H1 (cell line): ENCODE data around the gene RIN1. TPM values are rescaled to one million over a fixed set of nuclear protein-coding genes. Genes with fewer than 3 reads are reported as not detected.

Experiments
- CTCF ChIA-PET: fragments of 300-600 bp; sonication (Branson Sonifier 250); formaldehyde crosslinking; loops from one replicate; lab custom pipeline; 2021; ENCODE audit not compliant: partially characterized antibody; lab: Charles Lee
- POLR2A ChIA-PET: fragments of 300-600 bp; sonication (Branson Sonifier 250); formaldehyde crosslinking; loops from one replicate; lab custom pipeline; 2021; ENCODE audit warnings: inconsistent platforms; ENCODE audit not compliant: partially characterized antibody; lab: Charles Lee
- DNase-seq, 2 experiments: peaks; one replicate each; pipeline versions ENCODE4 v3.0.0 to v3.0.0-alpha.2; 2010 to 2022; ENCODE audit warnings: low spot score in 2 of 2, low read depth in 1 of 2, mixed read lengths in 1 of 2
- FAIRE-seq: peaks from 2 replicates; lab custom pipeline; 2011; peaks lifted over from hg19 to GRCh38; lab: Jason Lieb, UNC
- H2AFZ ChIP-seq: 2 replicates; pipeline ENCODE4 v1.8.1; 2012; ENCODE audit warnings: low read length, inconsistent platforms
- H2AK5ac ChIP-seq: 2 replicates; pipeline ENCODE4 v1.6.1; 2013; ENCODE audit warnings: low read depth, low read length
- H2BK120ac ChIP-seq: replicated peaks from 2 replicates; pipeline ENCODE3; 2013; ENCODE audit warnings: low read depth, low read length, inconsistent platforms
- H2BK12ac ChIP-seq: 2 replicates; pipeline ENCODE4 v1.6.1; 2013; ENCODE audit warnings: low read depth, low read length
- H2BK15ac ChIP-seq: 2 replicates; pipeline ENCODE4 v1.6.1; 2013; ENCODE audit warnings: low read length
- H2BK20ac ChIP-seq: 2 replicates; pipeline ENCODE4 v1.6.1; 2013; ENCODE audit warnings: low read length
- H2BK5ac ChIP-seq: 2 replicates; pipeline ENCODE4 v1.6.1; 2013; ENCODE audit warnings: low read depth, low read length
- H3K14ac ChIP-seq: 2 replicates; pipeline ENCODE4 v1.6.1; 2013; ENCODE audit warnings: inconsistent platforms; ENCODE audit not compliant: insufficient read length
- H3K18ac ChIP-seq: 2 replicates; pipeline ENCODE4 v1.6.1; 2013; ENCODE audit warnings: low read length; ENCODE audit errors: extremely low read depth
- H3K23ac ChIP-seq: 2 replicates; pipeline ENCODE4 v1.6.1; 2013; ENCODE audit warnings: inconsistent platforms; ENCODE audit not compliant: insufficient read length
- H3K23me2 ChIP-seq: 2 replicates; pipeline ENCODE4 v1.6.1; 2013; ENCODE audit warnings: low read depth, low read length
- H3K27ac ChIP-seq: 2 replicates; pipeline ENCODE4 v1.6.1; 2011; ENCODE audit warnings: low read depth, low read length, inconsistent platforms
- H3K27me3 ChIP-seq, 4 experiments: replicated peaks in 1 of 4; 1 replicate in 1 of 4; 2 replicates in 3 of 4; pipeline versions ENCODE4 v1.6.1 to v1.8.1; 2011 to 2013; ENCODE audit warnings: low read length in 3 of 4, mild to moderate bottlenecking in 3 of 4, inconsistent platforms in 2 of 4, mixed read lengths in 2 of 4, moderate library complexity in 1 of 4; ENCODE audit not compliant: control insufficient read depth in 3 of 4, insufficient read depth in 3 of 4; ENCODE audit errors: extremely low read depth in 1 of 4
- H3K36me3 ChIP-seq, 4 experiments: 2 replicates each; pipeline versions ENCODE4 v1.6.1 to v1.8.1; 2011 to 2013; ENCODE audit warnings: mild to moderate bottlenecking in 4 of 4, low read length in 3 of 4, moderate library complexity in 2 of 4, control low read depth in 1 of 4, inconsistent platforms in 1 of 4; ENCODE audit not compliant: insufficient read depth in 4 of 4, control insufficient read depth in 2 of 4
- H3K4ac ChIP-seq: replicated peaks from 2 replicates; pipeline ENCODE3; 2013; ENCODE audit warnings: low read length, low read depth, mixed read lengths, inconsistent platforms; ENCODE audit not compliant: insufficient read length
- H3K4me1 ChIP-seq, 4 experiments: replicated peaks in 1 of 4; 1 replicate in 1 of 4; 2 replicates in 3 of 4; pipeline versions ENCODE4 v1.6.1 to v1.8.1; 2011 to 2013; ENCODE audit warnings: low read length in 3 of 4, inconsistent platforms in 2 of 4, mixed read lengths in 1 of 4; ENCODE audit not compliant: insufficient read depth in 4 of 4, control insufficient read depth in 3 of 4
- H3K4me2 ChIP-seq, 2 experiments: 2 replicates each; pipeline versions ENCODE4 v1.6.1 to v1.8.1; 2011 to 2013; ENCODE audit warnings: low read depth in 2 of 2, low read length in 2 of 2, control low read depth in 1 of 2, inconsistent platforms in 1 of 2, mild to moderate bottlenecking in 1 of 2; ENCODE audit not compliant: insufficient read depth in 1 of 2
- H3K4me3 ChIP-seq, 4 experiments: fragments of 200-600, 300-600 bp in 1 of 4; sonication (generic), shearing (Covaris generic), sonication (Bioruptor Twin) in 1 of 4; 2 replicates each; pipeline versions ENCODE4 v1.5.1 to v1.8.1; 2011 to 2016; ENCODE audit warnings: low read length in 4 of 4, low read depth in 3 of 4, control low read depth in 2 of 4, inconsistent platforms in 2 of 4, mild to moderate bottlenecking in 2 of 4, mixed read lengths in 1 of 4, moderate library complexity in 1 of 4; ENCODE audit not compliant: insufficient read depth in 2 of 4; ENCODE audit errors: extremely low read depth in 1 of 4
- H3K56ac ChIP-seq: replicated peaks from 2 replicates; pipeline ENCODE3; 2013; ENCODE audit warnings: low read depth, mild to moderate bottlenecking, mixed read lengths, low read length, inconsistent platforms; ENCODE audit not compliant: insufficient read length
- H3K79me1 ChIP-seq: 2 replicates; pipeline ENCODE4 v1.6.1; 2013; ENCODE audit warnings: low read depth, low read length, control low read depth
- H3K79me2 ChIP-seq, 2 experiments: 2 replicates each; pipeline versions ENCODE4 v1.6.1 to v1.8.1; 2012 to 2013; ENCODE audit warnings: low read length in 2 of 2, mild to moderate bottlenecking in 2 of 2, inconsistent platforms in 1 of 2; ENCODE audit not compliant: insufficient read depth in 2 of 2, control insufficient read depth in 1 of 2
- H3K9ac ChIP-seq, 4 experiments: replicated peaks in 1 of 4; 1 replicate in 1 of 4; 2 replicates in 3 of 4; pipeline versions ENCODE4 v1.6.1 to v1.8.1; 2011 to 2013; ENCODE audit warnings: low read depth in 3 of 4, low read length in 3 of 4, control low read depth in 2 of 4, mild to moderate bottlenecking in 2 of 4, moderate library complexity in 2 of 4, inconsistent platforms in 1 of 4; ENCODE audit errors: extremely low read depth in 1 of 4
- H3K9me3 ChIP-seq, 2 experiments: 2 replicates each; pipeline versions ENCODE4 v1.6.1 to v1.8.1; 2012 to 2013; ENCODE audit warnings: mild to moderate bottlenecking in 2 of 2, moderate library complexity in 2 of 2, control low read depth in 1 of 2, inconsistent platforms in 1 of 2, low read depth in 1 of 2, low read length in 1 of 2, mixed read lengths in 1 of 2; ENCODE audit not compliant: insufficient read depth in 2 of 2
- H4K20me1 ChIP-seq, 2 experiments: replicated peaks in 1 of 2; 2 replicates each; pipeline versions ENCODE3 to v1.8.1; 2011 to 2013; ENCODE audit warnings: inconsistent platforms in 2 of 2, low read length in 2 of 2, mild to moderate bottlenecking in 1 of 2; ENCODE audit not compliant: insufficient read depth in 2 of 2, control insufficient read depth in 1 of 2
- H4K5ac ChIP-seq: 2 replicates; pipeline ENCODE4 v1.6.1; 2013; ENCODE audit warnings: low read length, low read depth, mixed read lengths, inconsistent platforms; ENCODE audit not compliant: insufficient read length
- H4K8ac ChIP-seq: 2 replicates; pipeline ENCODE4 v1.8.0; 2013; ENCODE audit warnings: mild to moderate bottlenecking, moderate library complexity, low read length, inconsistent platforms; ENCODE audit not compliant: insufficient read depth; ENCODE audit errors: extremely low read depth
- H4K91ac ChIP-seq: replicated peaks from 2 replicates; pipeline ENCODE3; 2013; ENCODE audit warnings: low read length, mixed read lengths, inconsistent platforms; ENCODE audit not compliant: insufficient read length
- NRF1 ChIP-seq: IDR thresholded peaks from 2 replicates; pipeline ENCODE4 v1.6.1; 2011; ENCODE audit warnings: mild to moderate bottlenecking, low read depth, low read length, improper control_type of control experiment
- POLR2A ChIP-seq, 2 experiments: IDR thresholded peaks; 1 replicate in 1 of 2; 2 replicates in 1 of 2; pipeline ENCODE4 v1.6.1; 2011; ENCODE audit warnings: low read depth in 2 of 2, low read length in 2 of 2, mild to moderate bottlenecking in 2 of 2; ENCODE audit errors: control extremely low read depth in 1 of 2
- POLR2AphosphoS5 ChIP-seq: IDR thresholded peaks from 2 replicates; pipeline ENCODE4 v1.6.1; 2011; ENCODE audit warnings: low read depth, low read length
- RBBP5 ChIP-seq: IDR thresholded peaks from 2 replicates; pipeline ENCODE4 v1.7.1; 2012; ENCODE audit warnings: low read depth, mild to moderate bottlenecking, inconsistent platforms, low read length, moderate library complexity, borderline replicate concordance
- TCF12 ChIP-seq: IDR thresholded peaks from 2 replicates; pipeline ENCODE4 v1.6.1; 2011; ENCODE audit warnings: low read depth, mild to moderate bottlenecking, low read length
- WGBS, 2 experiments: shearing (Covaris generic) in 1 of 2; methylation state at CpG; one replicate each; pipeline versions ENCODE4 v1.1.6 to v1.1.7; 2013 to 2015; ENCODE audit warnings: low lambda C conversion rate in 2 of 2, mixed read lengths in 2 of 2, inconsistent platforms in 1 of 2, low coverage in 1 of 2, missing lambda C conversion rate in 1 of 2; ENCODE audit not compliant: insufficient replicate concordance in 2 of 2, insufficient coverage in 1 of 2, insufficient read length in 1 of 2; ENCODE audit errors: extremely low coverage in 1 of 2, missing lambda C conversion rate in 1 of 2; 5-methylcytosine and 5-hydroxymethylcytosine counted together
- polyA plus RNA-seq, 7 experiments: library from polyadenylated mRNA; depleted of rRNA in 3 of 7; stranded (reverse) in 5 of 7; unstranded in 2 of 7; fragments of >200 nt in 5 of 7; fragments of 200-250 nt in 2 of 7; gene quantifications; 1 replicate in 5 of 7; 2 replicates in 1 of 7; 4 replicates in 1 of 7; pipeline versions ENCODE4 v1.2.1 to v1.2.3, GENCODE V29; 2011 to 2013; ENCODE audit warnings: missing spikeins in 2 of 7, mixed read lengths in 2 of 7
- total RNA-seq: library from RNA; stranded (reverse); fragmentation: NEBNext Ultra II Directional; extraction: Animal tissue kit (Norgen Biotek cat#: 25700); gene quantifications from 2 replicates; pipeline ENCODE4 v1.2.1, GENCODE V29; 2021
- TF ChIP-seq, protein P1 (sequence below): IDR thresholded peaks from 2 replicates; pipeline ENCODE4 v1.6.1; 2012; ENCODE audit warnings: inconsistent platforms

Gene RIN1
- total and polyA plus RNA-seq, 2 of the 8 experiments (the other 6 are each of a cell fraction or from before 2014, with no cell fraction given), result 2.5 to 5.4 TPM

- no peak overlapping the region for H2BK15ac ChIP-seq
- CTCF ChIA-PET, result interaction anchor here (0.6 to 3.0 kb wide), 5 partner anchors 11 to 49 kb away, joined by 3 to 14 read pairs (median 5); partner anchors contain the start of genes B4GAT1 and SLC29A2
- H2BK120ac ChIP-seq, result no peak overlapping the region
- H3K79me2 ChIP-seq, result no peaks in the 10 kb centered on the region
- no peaks in the 10 kb centered on the region for H3K23me2 ChIP-seq
- POLR2A ChIA-PET, result interaction anchor here (0.7 to 28.7 kb wide), 11 partner anchors 8 to 339 kb away, joined by 3 to 487 read pairs (median 6); partner anchors contain the start of genes B4GAT1, BRMS1, RAB1B and RIN1
- H3K14ac ChIP-seq, result no peak overlapping the region
- no peaks in the 10 kb centered on the region for H3K27me3 ChIP-seq
- H2AFZ ChIP-seq, result no peak overlapping the region
- no peak overlapping the region for H2BK12ac ChIP-seq
- DNase-seq (no peak), FAIRE-seq (no peak)
- H3K9ac ChIP-seq, result no peak overlapping the region
- no peak overlapping the region for H3K18ac ChIP-seq
- H4K91ac ChIP-seq, result no peak overlapping the region
- H4K20me1 ChIP-seq, result peaks cover 0 to 11% of the 10 kb centered on the region in 2 experiments
- no peak overlapping the region; the same call in 1 of the 2 replicates for H2BK5ac ChIP-seq
- H3K4ac ChIP-seq, result no peak overlapping the region
- peaks cover 0 to 3% (median 0%) of the 10 kb centered on the region in 4 experiments; a peak in 1 of 7 replicates for H3K4me1 ChIP-seq
- TF ChIP-seq POLR2AphosphoS5, result peak; percentile 65
- peak in 1 of 2 experiments; percentile 17; a peak in 1 of 3 replicates for TF ChIP-seq POLR2A (IDR thresholded peaks at IDR 0.05; ENCODE audit: control extremely low read depth in 1 of 2, low read depth in 2 of 2, low read length in 2 of 2)
- TF ChIP-seq NRF1, result no peak
- TF ChIP-seq, protein P1, sequence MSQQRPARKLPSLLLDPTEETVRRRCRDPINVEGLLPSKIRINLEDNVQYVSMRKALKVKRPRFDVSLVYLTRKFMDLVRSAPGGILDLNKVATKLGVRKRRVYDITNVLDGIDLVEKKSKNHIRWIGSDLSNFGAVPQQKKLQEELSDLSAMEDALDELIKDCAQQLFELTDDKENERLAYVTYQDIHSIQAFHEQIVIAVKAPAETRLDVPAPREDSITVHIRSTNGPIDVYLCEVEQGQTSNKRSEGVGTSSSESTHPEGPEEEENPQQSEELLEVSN, result no peak
- no peak for TF ChIP-seq RBBP5
- no peak for TF ChIP-seq TCF12
- 94% methylated on average over 11 of the region's 15 CpGs; no CpG with 5 or more reads in 1 of the 2 experiments for WGBS, 2 experiments
- no peak overlapping the region for H3K4me2 ChIP-seq
- H3K23ac ChIP-seq, result no peak overlapping the region
- H3K79me1 ChIP-seq, result no peaks in the 10 kb centered on the region
- no peak overlapping the region for H3K4me3 ChIP-seq
- no peak overlapping the region for H2BK20ac ChIP-seq
- no peak overlapping the region for H3K27ac ChIP-seq
- no peak overlapping the region for H2AK5ac ChIP-seq
- no peaks in the 10 kb centered on the region for H3K9me3 ChIP-seq
- no peak overlapping the region for H4K8ac ChIP-seq
- H3K56ac ChIP-seq, result no peak overlapping the region
- H3K36me3 ChIP-seq, result peaks cover 10 to 26% (median 22%) of the 10 kb centered on the region in 4 experiments
- H4K5ac ChIP-seq, result no peak overlapping the region
Observed at GRCh38 chr11:66360406-66361073, 24.3 kb upstream of the RIN1 start.
